Retinal pigment epithelial cell (primary cell): ENCODE results near the gene RGS11.

Experiments
- DNase-seq: peaks from one replicate; pipeline ENCODE4 v3.0.0-alpha.2; 2010; ENCODE audit warnings: low read depth
- H3K4me3 ChIP-seq: 2 replicates; pipeline ENCODE4 v1.5.1; 2011; ENCODE audit warnings: mild to moderate bottlenecking, low read length, control low read depth, moderate library complexity
- CTCF ChIP-seq: conservative IDR thresholded peaks from 2 replicates; pipeline ENCODE4 v1.5.1; 2011; ENCODE audit warnings: low read depth, low read length, control low read depth, inconsistent platforms

Gene RGS11

GRCh38 chr16:228151-228851, 47.4 kb downstream of the RGS11 start:
- TF ChIP-seq CTCF: no peak
- DNase-seq: no peak
- peak overlapping the region; percentile 62 for H3K4me3 ChIP-seq

- H3K4me3 ChIP-seq: no peak overlapping the region
- DNase-seq: no peak
- TF ChIP-seq CTCF: no peak
Measured at GRCh38 chr16:220021-220420, 55.7 kb downstream of the RGS11 start.
